Stimulated activated CD8-positive, alpha-beta memory T cell treated with anti-CD3 and anti-CD28 coated beads, Interleukin-12 subunit alpha, Interleukin-12 subunit beta, amount 100 ng/mL, for 24 hours (primary cell): ENCODE results near the gene TCFL5.

Source experiments
- DNase-seq: peaks from one replicate; pipeline ENCODE4 v3.0.0-alpha.2; 2020; ENCODE audit errors: extremely low read depth

TCFL5 gene

DNA sequence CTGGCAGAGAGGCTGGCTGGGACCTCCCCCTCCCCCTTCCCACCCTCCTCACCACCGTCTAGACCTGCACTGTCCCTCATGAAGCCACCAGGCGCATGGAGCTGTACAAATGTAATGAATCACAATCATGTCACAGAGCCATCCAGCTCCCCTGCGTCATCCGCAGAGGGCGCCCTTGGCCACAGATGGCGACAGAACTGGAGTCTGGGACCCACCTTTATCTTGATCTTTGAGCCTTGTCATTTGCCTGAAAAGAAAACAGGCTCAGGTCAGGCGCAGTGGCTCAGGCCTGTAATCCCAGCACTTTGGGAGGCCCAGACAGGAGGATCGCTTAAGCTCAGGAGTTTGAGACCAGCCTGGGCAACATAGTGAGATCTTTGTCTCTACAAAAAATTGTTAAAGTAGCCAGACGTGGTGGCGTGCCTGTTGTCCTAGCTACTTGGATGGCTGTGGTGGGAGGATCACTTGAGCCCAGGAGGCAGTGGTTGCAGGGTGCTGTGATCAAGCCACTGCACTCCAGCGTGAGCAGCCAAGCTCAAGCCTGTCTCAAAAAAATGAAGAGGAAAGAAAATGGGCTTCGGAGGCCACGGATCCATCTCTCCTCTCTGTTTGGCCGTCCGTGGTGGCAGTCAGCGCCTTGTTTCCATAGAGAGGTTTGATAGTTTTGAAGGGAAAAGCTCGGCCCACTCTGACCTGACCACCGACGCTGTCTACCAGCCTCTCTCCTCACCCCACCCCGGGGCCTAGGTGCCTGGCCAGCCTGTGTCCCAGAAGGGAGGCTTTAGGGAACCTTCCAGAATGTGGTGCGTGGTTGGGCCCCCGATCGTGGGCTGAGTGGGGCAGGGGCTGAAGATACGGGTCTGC is 38.6 kb downstream of the TCFL5 start:
- DNase-seq: no peak

- DNase-seq: no peak
Observed at GRCh38 chr20:62822239-62822787, 39.3 kb downstream of the TCFL5 start.

- DNase-seq: no peak
Observed at GRCh38 chr20:62821726-62822210, 39.9 kb downstream of the TCFL5 start.

- no peak for DNase-seq
Observed at GRCh38 chr20:62820962-62821725, 40.5 kb downstream of the TCFL5 start.

DNA sequence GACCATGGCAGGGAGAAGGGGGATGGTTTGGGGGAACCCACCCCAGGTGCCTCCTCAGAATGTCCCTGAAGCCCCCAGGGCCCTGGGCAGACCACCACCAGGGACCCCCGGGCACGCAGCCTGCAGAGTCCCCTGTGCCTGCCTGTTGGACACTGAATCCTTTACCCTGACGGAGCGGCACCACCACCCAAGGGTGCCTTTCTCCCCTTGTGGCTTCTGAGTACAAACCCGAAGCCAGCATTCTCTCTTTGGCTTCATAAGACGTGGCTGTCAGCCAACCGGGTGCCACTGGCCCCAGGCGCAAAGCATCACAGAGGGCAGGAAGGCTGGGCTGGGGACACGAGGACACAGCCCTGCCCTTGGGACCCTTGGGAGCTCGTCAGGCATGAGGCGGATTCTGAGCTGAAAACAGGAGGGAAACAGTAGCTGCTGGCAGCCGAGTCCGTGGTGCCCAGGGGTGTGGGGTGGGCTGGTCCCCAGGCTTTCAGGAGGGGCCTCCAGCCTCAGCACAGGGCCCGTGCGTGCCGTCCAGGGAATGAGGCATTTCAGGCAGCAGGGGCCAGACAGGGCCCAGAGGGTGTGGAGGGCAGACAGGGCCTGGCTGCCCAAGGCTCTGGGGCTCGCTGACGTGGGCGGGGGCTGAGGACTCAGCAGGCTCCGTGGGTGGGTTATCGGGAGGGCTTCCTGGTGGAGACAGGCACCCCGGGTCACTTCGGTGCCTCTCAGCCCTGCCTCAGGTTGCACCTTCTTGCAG is 41.2 kb downstream of the TCFL5 start:
- no peak for DNase-seq

GRCh38 chr20:62819494-62820174 is 42.0 kb downstream of the TCFL5 start:
- no peak for DNase-seq

- no peak for DNase-seq
Observed at GRCh38 chr20:62818592-62819493, 42.8 kb downstream of the TCFL5 start.

DNA sequence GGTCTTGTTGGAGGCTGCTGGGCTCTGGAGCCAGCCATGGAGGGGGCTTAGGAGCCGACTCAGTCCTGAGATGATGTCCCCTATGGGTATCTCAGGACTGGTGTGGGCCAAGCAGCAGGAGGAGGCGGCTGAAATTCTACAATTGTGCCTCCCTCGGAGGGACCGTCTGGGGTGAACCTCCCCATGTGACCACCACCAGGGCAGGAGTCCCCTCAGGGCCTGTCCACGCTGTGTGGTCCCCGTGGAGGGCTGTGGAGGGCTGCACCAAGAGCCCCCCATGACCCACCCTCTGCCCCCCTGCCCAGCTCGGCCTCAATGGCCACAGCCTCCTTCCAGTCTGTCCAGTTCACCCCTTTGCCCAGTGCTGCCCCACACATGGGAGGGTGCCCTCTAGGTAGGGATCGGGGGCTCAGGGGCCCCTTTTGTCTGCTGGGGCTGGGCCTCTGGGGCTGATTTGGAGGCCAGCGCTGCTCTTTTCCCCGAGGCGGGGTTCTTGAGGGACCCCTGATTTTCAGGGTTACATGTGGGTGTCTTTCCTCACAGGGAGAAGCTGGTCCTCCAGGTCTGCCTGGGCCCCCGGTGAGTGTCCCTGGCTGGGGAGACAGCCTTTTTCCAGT is 43.5 kb downstream of the TCFL5 start:
- DNase-seq: no peak

DNA sequence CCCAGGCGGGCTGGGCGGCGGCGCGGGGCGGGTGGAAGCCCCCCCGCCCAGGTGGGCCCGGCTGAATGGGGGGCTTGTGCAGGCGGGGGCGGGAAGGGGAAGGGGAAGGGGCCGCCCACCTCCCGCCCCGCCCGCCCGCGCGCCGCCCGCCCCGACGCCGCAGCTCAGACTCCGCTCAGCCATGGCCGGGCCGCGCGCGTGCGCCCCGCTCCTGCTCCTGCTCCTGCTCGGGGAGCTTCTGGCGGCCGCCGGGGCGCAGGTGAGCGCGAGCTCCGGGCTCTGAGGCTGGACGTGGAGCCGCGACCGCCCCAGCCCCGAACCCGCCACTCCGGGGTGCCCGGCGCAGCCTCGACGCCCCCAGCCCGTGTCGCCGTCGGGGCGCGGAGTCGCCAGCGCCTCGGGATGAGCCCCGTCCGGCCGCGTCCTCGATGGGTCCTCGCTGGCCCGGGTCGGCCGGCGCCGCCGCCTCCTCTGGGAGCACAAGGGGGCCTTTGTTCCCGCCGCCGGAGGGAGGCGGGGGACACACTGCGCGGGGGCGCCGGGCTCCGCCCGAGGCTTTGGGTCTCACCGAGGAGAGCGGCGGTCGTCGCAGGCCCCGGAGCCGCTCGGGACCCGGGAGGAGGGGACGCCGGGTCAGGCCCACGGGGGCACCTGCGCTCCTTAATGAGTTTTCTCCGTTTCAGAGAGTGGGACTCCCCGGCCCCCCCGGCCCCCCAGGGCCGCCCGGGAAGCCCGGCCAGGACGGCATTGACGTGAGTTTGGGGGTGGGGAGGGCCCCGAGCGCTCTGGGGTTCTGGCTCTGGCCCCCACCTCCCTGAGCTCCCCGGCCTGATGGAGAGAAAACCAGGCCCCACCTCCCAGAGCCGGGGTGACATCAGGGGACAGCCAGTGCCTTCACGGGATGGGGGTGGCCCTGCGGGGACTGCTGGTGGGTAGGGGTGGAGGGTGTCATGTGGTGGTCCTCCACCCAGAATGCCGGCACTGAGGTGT is 44.4 kb downstream of the TCFL5 start, which contains the start of gene COL9A3:
COL9A3 (plus strand) TSS at position 167 of the 990 bp plus-strand sequence; CDS start at position 182, 15 bp downstream.
- no peak for DNase-seq

- DNase-seq: no peak
Observed at GRCh38 chr20:62816031-62816883, 45.4 kb downstream of the TCFL5 start.

GRCh38 chr20:62815066-62815991 is 46.3 kb downstream of the TCFL5 start:
- no peak for DNase-seq

DNA sequence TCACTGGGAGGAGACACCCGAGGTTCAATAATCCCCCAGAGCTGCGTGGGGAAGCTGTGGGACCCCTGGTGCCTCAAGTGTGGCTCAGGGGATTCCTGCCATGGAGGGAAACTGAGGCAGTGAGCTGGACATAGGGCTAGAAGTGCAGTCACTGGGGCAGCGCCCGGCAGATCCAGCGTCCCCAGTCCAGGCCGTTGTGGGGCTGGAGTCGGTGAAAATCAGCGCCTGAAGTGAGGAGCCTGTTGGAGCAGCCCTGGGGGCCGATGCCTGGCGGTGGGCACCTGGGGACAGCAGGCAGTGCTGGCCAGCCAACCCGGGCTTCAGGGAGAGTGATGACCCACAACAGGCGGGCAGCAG is 46.9 kb downstream of the TCFL5 start:
- DNase-seq: no peak

DNA sequence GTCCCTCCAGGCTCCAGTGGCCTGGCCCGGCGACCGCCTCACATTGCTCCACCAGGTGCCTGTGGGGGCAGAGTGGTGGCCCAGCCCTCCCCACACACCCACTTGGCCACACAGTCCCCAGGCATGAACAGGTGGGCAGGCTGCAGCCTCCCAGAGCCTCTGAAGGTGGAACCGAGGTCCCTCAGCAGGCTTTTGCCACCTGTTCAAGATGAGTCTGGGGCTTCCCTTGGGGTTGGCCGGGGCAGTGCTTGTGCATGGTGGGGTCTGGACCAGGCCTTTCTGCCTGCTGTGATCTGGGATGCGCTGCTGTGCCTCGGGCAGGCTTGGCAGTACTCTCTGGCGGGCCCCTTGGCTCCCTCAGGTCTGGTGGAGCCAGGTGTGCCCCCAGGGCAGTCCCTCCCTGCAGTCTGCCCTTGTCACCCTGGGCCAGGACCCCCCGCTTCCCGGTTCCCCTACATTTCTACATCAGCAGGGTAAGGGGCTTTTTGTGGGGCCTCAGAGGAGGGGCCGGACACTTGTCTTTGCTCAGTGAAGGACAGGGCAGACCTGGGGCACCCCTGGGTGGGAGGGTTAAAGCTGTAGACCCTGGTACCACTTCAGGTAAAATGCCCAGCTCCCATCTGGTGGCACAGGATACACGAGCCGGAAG is 47.4 kb downstream of the TCFL5 start:
- DNase-seq: no peak

GRCh38 chr20:62813588-62813987 is 48.0 kb downstream of the TCFL5 start:
- DNase-seq: no peak

DNA sequence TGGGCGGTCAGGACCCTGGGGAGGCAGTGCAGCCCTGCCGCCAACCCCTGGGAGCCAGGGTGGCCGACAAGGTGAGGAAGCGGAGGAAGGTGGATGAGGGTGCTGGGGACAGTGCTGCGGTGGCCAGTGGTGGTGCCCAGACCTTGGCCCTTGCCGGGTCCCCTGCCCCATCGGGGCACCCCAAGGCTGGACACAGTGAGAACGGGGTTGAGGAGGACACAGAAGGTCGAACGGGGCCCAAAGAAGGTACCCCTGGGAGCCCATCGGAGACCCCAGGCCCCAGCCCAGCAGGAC is 48.8 kb downstream of the TCFL5 start:
- DNase-seq: no peak
